Osteoblast (primary cell): ENCODE results near the gene MMRN2. TPM values are rescaled to one million over a fixed set of nuclear protein-coding genes. Genes with fewer than 3 reads are reported as not detected.

Experiments used
- DNase-seq: peaks from one replicate; pipeline ENCODE4 v3.0.0; 2011; ENCODE audit warnings: low spot score, mixed read lengths; ENCODE audit not compliant: insufficient read length; ENCODE audit errors: missing footprints
- H2AFZ ChIP-seq: 2 replicates; pipeline ENCODE4 v1.6.0; 2011; ENCODE audit warnings: mild to moderate bottlenecking, low read length
- H3K27ac ChIP-seq: 2 replicates; pipeline ENCODE4 v1.5.1; 2011; ENCODE audit warnings: mild to moderate bottlenecking, low read depth, low read length, moderate library complexity
- H3K27me3 ChIP-seq: 2 replicates; pipeline ENCODE4 v1.6.0; 2012; ENCODE audit warnings: mild to moderate bottlenecking, control low read depth, inconsistent platforms, low read length, moderate library complexity; ENCODE audit not compliant: insufficient read depth
- H3K36me3 ChIP-seq: 2 replicates; pipeline ENCODE4 v1.5.1; 2011; ENCODE audit warnings: mild to moderate bottlenecking, low read length, control low read depth, moderate library complexity; ENCODE audit not compliant: insufficient read depth
- H3K4me1 ChIP-seq: 2 replicates; pipeline ENCODE4 v1.5.1; 2011; ENCODE audit warnings: mild to moderate bottlenecking, low read length, control low read depth, moderate library complexity; ENCODE audit not compliant: insufficient read depth
- H3K4me2 ChIP-seq: 2 replicates; pipeline ENCODE4 v1.6.0; 2011; ENCODE audit warnings: mild to moderate bottlenecking, low read length; ENCODE audit not compliant: insufficient read depth
- H3K4me3 ChIP-seq: fragments of 200-600 bp; sonication (generic); 3 replicates; pipeline ENCODE4 v1.5.1; 2012; ENCODE audit warnings: mild to moderate bottlenecking, low read length, inconsistent platforms; ENCODE audit not compliant: insufficient read depth
- H3K79me2 ChIP-seq: 2 replicates; pipeline ENCODE4 v1.6.0; 2012; ENCODE audit warnings: mild to moderate bottlenecking, low read length, control low read depth, inconsistent platforms; ENCODE audit not compliant: insufficient read depth
- H3K9me3 ChIP-seq: 2 replicates; pipeline ENCODE4 v1.5.1; 2011; ENCODE audit warnings: low read depth, low read length, control low read depth
- H4K20me1 ChIP-seq: 2 replicates; pipeline ENCODE4 v1.6.0; 2012; ENCODE audit warnings: mild to moderate bottlenecking, low read length, control low read depth; ENCODE audit not compliant: insufficient read depth
- total RNA-seq: library from RNA; depleted of rRNA; stranded (reverse); fragments of >200 nt; gene quantifications from 2 replicates; pipeline ENCODE4 v1.2.3, GENCODE V29; 2012
- TF ChIP-seq, protein P1 (sequence below): IDR thresholded peaks from 2 replicates; pipeline ENCODE4 v1.5.1; 2011; ENCODE audit warnings: mild to moderate bottlenecking, low read depth, low read length, moderate library complexity; ENCODE audit errors: extremely low read depth

Gene MMRN2
- total RNA-seq, 1 donor = 1.1 TPM

DNA sequence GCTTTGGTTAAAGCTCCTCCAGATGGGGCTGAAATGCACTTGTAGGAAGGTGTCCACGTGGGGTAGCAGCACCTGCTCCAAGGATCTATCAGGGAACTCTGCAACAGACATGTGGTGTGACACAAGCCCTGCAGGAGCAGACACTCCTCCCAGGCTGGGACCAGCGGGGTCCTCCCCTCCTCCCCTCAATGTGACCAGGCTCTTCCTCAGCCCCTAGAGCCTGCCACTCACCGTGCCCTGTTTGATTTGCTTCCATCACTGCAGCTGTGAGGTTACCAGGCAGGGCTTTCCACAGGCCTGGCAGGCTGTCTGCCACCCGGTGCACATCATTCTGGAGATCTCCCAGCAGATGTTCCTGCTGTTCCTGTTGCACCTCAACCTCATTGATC, 13.4 kb downstream of the MMRN2 start:
- peak; percentile 64 for DNase-seq
- Histone ChIP-seq H3K4me3 (no peak overlapping the region), H3K79me2 (no peaks in the 10 kb centered on the region), H3K4me1 (no peaks in the 10 kb centered on the region), H2AFZ (no peak overlapping the region), H3K4me2 (no peak overlapping the region), H3K27me3 (peaks cover 5% of the 10 kb centered on the region), H4K20me1 (no peaks in the 10 kb centered on the region), H3K9me3 (no peaks in the 10 kb centered on the region), H3K36me3 (no peaks in the 10 kb centered on the region), H3K27ac (no peak overlapping the region)
- TF ChIP-seq, protein P1, sequence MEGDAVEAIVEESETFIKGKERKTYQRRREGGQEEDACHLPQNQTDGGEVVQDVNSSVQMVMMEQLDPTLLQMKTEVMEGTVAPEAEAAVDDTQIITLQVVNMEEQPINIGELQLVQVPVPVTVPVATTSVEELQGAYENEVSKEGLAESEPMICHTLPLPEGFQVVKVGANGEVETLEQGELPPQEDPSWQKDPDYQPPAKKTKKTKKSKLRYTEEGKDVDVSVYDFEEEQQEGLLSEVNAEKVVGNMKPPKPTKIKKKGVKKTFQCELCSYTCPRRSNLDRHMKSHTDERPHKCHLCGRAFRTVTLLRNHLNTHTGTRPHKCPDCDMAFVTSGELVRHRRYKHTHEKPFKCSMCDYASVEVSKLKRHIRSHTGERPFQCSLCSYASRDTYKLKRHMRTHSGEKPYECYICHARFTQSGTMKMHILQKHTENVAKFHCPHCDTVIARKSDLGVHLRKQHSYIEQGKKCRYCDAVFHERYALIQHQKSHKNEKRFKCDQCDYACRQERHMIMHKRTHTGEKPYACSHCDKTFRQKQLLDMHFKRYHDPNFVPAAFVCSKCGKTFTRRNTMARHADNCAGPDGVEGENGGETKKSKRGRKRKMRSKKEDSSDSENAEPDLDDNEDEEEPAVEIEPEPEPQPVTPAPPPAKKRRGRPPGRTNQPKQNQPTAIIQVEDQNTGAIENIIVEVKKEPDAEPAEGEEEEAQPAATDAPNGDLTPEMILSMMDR = no peak

DNA sequence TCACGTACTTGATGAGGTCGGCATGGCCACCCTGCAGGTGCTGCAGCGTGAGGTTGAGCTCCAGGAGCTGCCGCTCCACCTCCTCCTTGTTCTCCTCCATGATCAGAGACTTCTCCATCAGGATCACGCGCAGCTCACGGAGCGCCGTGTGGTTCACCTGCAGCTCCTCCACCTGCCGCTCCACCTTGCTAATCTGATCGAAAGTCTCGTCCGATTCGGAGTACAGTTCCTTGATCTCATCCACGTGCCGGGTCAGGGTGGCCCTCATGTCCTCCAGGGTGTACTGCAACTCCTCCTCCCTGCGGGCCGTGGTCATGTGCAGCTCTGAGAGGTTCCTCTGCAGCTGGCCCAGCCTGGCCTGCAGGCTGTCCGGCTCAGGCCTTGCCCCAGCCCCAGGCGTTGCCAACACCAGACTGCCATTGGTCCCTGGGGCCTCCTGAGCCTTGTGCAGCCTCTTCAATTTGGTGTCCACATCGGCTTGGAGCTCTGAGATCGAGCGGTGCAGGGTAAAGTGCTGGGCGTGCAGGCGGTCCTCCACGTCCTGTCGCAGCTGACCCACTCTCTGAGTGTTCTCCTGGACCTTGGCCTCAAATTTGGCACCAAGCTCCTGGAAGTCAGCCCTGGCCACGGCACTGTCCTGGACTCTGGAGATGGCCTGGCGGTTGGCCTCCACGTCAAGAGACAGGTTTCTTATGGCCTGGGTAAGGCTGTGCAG, 13.9 kb downstream of the MMRN2 start:
- no peaks in the 10 kb centered on the region for H3K9me3 ChIP-seq
- no peaks in the 10 kb centered on the region for H3K4me1 ChIP-seq
- DNase-seq = peak; percentile 19
- H3K4me2 ChIP-seq = no peak overlapping the region
- no peaks in the 10 kb centered on the region for H3K36me3 ChIP-seq
- no peak overlapping the region for H3K27ac ChIP-seq
- H4K20me1 ChIP-seq = no peaks in the 10 kb centered on the region
- peaks cover 5% of the 10 kb centered on the region for H3K27me3 ChIP-seq
- no peak overlapping the region for H3K4me3 ChIP-seq
- TF ChIP-seq, protein P1 = no peak
- H2AFZ ChIP-seq = no peak overlapping the region
- no peaks in the 10 kb centered on the region for H3K79me2 ChIP-seq

DNA sequence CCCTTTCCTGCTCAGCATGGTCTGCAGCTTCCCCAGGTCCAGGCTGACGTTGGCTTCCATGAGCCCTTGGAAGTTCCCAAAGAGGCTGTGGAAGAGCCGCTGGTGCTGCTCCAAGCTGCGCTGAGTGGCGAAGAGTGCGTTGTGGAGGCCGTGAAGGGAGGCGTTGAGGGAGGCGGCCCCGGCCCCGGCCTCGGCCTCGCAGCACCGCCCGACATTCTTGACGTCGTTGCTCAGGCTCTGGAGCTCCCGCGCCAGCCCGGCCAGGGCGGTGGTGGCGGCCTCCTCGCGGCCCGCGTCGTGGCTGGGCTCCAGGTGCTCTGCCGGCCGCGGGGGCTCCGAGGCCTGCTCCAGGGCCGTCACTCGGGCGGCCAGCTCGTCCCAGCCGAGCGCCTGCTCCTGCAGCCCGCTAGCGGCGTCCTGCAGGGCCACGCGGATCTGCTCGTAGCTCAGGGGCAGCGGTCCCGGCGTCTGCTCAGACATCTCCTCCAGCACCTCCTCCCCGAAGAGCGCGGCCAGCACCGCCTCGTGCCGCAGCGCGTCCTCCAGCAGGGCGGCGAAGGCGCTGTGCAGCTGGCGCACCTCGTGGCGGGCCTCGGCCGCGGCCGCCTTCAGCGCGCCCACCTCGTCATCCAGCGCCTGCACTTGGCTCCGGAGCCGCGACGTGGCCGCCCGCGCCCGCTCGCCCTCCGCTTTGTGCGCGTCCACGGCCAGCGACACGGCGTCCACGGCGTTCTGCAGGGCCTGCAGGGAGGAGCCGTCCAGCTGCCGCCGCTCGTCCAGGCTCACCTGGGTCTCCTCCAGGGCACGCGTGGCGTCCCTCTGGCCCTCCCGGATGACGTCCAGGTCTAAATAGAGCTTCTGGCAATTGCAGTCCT, 14.7 kb downstream of the MMRN2 start:
- Histone ChIP-seq H2AFZ (peak overlapping the region; percentile 41), H3K4me3 (no peak overlapping the region)
- TF ChIP-seq, protein P1 = no peak

DNA sequence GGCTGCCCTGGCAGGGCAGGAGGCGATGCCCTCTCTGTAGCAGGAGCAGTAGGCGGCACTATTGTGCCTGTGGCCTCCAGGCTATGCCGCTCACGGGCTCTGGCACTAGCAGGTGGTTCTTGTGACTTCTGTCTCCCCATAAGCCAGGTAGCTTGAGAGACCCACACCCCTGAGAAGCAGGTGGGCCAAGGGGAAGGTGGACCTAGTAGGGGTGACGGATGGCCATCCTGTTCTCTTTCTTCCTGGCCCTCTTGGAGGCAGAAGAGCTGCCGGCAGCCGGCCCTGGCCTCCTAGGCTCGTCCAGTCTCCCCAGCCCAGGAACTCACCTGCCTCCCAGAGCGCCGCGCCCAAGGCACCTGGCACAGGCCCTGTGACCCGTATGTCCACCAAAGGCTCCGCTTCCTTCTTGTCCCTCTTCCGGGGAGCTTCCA, 15.4 kb downstream of the MMRN2 start:
- Histone ChIP-seq H2AFZ (no peak overlapping the region), H3K4me3 (no peak overlapping the region), H3K4me2 (peak overlapping the region; percentile 4), H3K79me2 (no peaks in the 10 kb centered on the region), H3K36me3 (no peaks in the 10 kb centered on the region), H4K20me1 (no peaks in the 10 kb centered on the region), H3K9me3 (no peaks in the 10 kb centered on the region), H3K4me1 (peaks cover 2% of the 10 kb centered on the region), H3K27ac (no peak overlapping the region), H3K27me3 (peaks cover 2% of the 10 kb centered on the region)
- peak; percentile 29 for DNase-seq
- TF ChIP-seq, protein P1 = no peak

More for the DNA sequence above, 14.7 kb downstream of the MMRN2 start:
- Histone ChIP-seq H3K27me3 (peaks cover 4% of the 10 kb centered on the region), H3K79me2 (no peaks in the 10 kb centered on the region), H3K36me3 (no peaks in the 10 kb centered on the region), H3K27ac (no peak overlapping the region), H4K20me1 (no peaks in the 10 kb centered on the region), H3K9me3 (no peaks in the 10 kb centered on the region), H3K4me2 (peak overlapping the region; percentile 4), H3K4me1 (no peaks in the 10 kb centered on the region)
- peak; percentile 65 for DNase-seq
